Right lobe of liver (tissue), 6 donors: Measurements from ENCODE around the gene GLUD1. TPM values are rescaled to one million over a fixed set of nuclear protein-coding genes. Genes with fewer than 3 reads are reported as not detected.
"Not testable (repeated sequence)": the region's sequence is repeated elsewhere in the genome, so short reads cannot be mapped to it uniquely, and the experiment has no call there.

Experiments used
- ATAC-seq, 4 donors: fragments of 200-7000 bp; cut with Tn5 transposase; one replicate each; pipeline ENCODE4 v1.9.1; 2020; ENCODE audit warnings: mild to moderate bottlenecking in 4 of 4, moderate library complexity in 4 of 4
- DNase-seq, 3 donors: peaks; one replicate each; pipeline ENCODE4 v3.0.0-alpha.2; 2020
- H3K27ac ChIP-seq, 3 donors: fragments of 200-600 bp; one replicate each; pipeline ENCODE4 v1.8.0; 2022
- H3K27me3 ChIP-seq, 2 donors: fragments of 200-600 bp; one replicate each; pipeline ENCODE4 v1.8.0; 2022
- H3K36me3 ChIP-seq, 4 donors: fragments of 200-600 bp; sonication (generic) in 1 of 4; one replicate each; pipeline versions ENCODE4 v1.5.1 to v1.8.0; 2017 to 2022; ENCODE audit warnings: control low read depth in 1 of 4
- H3K4me1 ChIP-seq, 4 donors: fragments of 200-600 bp; sonication (generic) in 1 of 4; one replicate each; pipeline versions ENCODE4 v1.5.1 to v1.8.0; 2017 to 2022; ENCODE audit warnings: control low read depth in 1 of 4
- H3K4me3 ChIP-seq, 3 donors: fragments of 200-600 bp; one replicate each; pipeline ENCODE4 v1.8.0; 2022
- H3K9me3 ChIP-seq, 4 donors: fragments of 200-600 bp; sonication (generic) in 1 of 4; one replicate each; pipeline versions ENCODE4 v1.5.1 to v1.8.0; 2017 to 2022; ENCODE audit warnings: control low read depth in 1 of 4
- POLR2A ChIP-seq: fragments of 450-650 bp; IDR thresholded peaks from one replicate; pipeline ENCODE4 v1.6.1; 2017; ENCODE audit warnings: antibody characterized with exemption, mild to moderate bottlenecking
- WGBS: methylation state at CpG from one replicate; pipeline ENCODE4 v1.1.6; 2018; ENCODE audit warnings: low coverage, low lambda C conversion rate; ENCODE audit not compliant: insufficient coverage; ENCODE audit errors: missing lambda C conversion rate; 5-methylcytosine and 5-hydroxymethylcytosine counted together
- intact Hi-C, 2 donors: fragments of 100-400 bp; cut with DNase I; formaldehyde crosslinking; loops; one replicate each; pipeline versions ENCODE4 v1.11.2 to v1.14.1; 2022
- total RNA-seq, 6 experiments: library from RNA; depleted of rRNA in 2 of 6; stranded (reverse); fragments of >200 nt in 2 of 6; fragmentation: NEBNext Ultra II Directional in 3 of 6; extraction: Animal tissue kit (Norgen Biotek cat#: 25700) in 3 of 6; gene quantifications; one replicate each; pipeline versions ENCODE4 v1.1.0 to v1.2.4, GENCODE V29; 2016 to 2023
- TF ChIP-seq, protein P1 (sequence below), 4 donors: fragments of 200-600 bp in 3 of 4; fragments of 450-650 bp in 1 of 4; IDR thresholded peaks; one replicate each; pipeline versions ENCODE4 v1.5.1 to v1.8.0; 2016 to 2022; ENCODE audit warnings: antibody characterized with exemption in 4 of 4, mild to moderate bottlenecking in 2 of 4
- donor health status: DM: no; HTN: yes; CAD: no.
- donor health status: DM: no; HTN: no; CAD: no.
- donor health status: DM: no; HTN: no; CAD: no.
- donor health status: DM: no; HTN: yes; CAD: no.
- donor health status: DM: no; HTN: yes; CAD: no.

GLUD1 gene
- total RNA-seq, 6 experiments from 2014 or later = 272 to 652 (median 433) TPM

DNA sequence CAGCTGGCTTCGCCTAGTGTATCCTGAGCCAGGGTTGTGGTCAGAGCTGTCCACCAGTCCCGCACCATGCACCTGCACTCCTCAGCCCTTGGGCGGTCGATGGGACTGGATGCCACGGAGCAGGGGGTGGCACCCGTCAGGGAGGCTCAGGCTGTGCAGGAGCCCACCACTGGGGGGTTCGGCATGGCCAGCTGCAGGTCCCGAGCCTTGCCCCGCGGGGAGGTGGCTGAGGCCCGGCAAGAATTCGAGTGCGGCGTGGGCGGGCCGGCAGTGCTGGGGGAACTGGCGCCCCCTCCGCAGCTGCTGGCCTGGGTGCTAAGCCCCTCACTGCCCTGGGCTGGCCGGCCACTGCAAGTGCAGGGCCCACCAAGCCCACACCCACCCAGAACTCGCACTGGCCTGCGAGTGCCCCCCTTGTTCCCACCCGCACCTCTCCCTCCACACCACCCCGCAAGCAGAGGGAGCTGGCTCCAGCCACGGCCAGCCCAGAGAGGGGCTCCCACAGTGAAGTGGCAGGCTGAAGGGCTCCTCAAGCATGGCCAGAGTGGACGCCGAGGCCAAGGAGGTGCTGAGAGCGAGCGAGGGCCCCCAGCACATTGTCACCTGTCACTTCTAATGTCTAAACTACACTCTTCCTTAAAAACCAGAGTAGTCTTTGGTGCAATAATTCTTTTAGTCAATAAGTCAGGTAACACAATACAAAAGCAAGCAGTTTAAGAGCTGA, 63.6 kb downstream of the GLUD1 start:
- intact Hi-C loops = no loop called here
- DNase-seq (no peak), ATAC-seq (no peak)
- TF ChIP-seq POLR2A = no peak
- TF ChIP-seq, protein P1, sequence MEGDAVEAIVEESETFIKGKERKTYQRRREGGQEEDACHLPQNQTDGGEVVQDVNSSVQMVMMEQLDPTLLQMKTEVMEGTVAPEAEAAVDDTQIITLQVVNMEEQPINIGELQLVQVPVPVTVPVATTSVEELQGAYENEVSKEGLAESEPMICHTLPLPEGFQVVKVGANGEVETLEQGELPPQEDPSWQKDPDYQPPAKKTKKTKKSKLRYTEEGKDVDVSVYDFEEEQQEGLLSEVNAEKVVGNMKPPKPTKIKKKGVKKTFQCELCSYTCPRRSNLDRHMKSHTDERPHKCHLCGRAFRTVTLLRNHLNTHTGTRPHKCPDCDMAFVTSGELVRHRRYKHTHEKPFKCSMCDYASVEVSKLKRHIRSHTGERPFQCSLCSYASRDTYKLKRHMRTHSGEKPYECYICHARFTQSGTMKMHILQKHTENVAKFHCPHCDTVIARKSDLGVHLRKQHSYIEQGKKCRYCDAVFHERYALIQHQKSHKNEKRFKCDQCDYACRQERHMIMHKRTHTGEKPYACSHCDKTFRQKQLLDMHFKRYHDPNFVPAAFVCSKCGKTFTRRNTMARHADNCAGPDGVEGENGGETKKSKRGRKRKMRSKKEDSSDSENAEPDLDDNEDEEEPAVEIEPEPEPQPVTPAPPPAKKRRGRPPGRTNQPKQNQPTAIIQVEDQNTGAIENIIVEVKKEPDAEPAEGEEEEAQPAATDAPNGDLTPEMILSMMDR (IDR thresholded peaks at IDR 0.05) = no peak
- H3K36me3 ChIP-seq = no peaks in the 10 kb centered on the region
- H3K27me3 ChIP-seq = no peaks in the 10 kb centered on the region
- WGBS = 96% methylated on average over 4 of the region's 28 CpGs
- no peak overlapping the region for H3K4me3 ChIP-seq
- H3K27ac ChIP-seq = no peak overlapping the region
- H3K9me3 ChIP-seq = no peaks in the 10 kb centered on the region
- H3K4me1 ChIP-seq = peaks cover 0 to 5% (median 0%) of the 10 kb centered on the region in 4 donors

DNA sequence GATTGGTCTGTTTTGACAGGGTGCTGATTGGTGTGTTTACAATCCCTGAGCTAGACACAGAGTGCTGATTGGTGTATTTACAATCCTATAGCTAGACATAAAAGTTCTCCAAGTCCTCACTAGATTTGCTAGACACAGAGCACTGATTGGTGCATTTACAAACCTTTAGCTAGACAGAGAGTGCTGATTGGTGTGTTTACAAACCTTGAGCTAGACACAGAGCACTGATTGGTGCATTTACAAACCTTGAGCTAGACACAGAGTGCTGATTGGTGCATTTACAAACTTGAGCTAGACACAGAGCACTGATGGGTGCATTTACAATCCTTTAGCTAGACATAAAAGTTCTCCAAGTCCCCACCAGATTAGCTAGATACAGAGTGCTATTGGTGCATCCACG, 64.2 kb downstream of the GLUD1 start:
- H3K9me3 ChIP-seq, H3K4me3 ChIP-seq, H3K27me3 ChIP-seq, H3K36me3 ChIP-seq, H3K27ac ChIP-seq, DNase-seq, H3K4me1 ChIP-seq, ATAC-seq, intact Hi-C loops: not testable (repeated sequence)
- WGBS = no CpG with 5 or more reads among the region's 1 CpG

DNA sequence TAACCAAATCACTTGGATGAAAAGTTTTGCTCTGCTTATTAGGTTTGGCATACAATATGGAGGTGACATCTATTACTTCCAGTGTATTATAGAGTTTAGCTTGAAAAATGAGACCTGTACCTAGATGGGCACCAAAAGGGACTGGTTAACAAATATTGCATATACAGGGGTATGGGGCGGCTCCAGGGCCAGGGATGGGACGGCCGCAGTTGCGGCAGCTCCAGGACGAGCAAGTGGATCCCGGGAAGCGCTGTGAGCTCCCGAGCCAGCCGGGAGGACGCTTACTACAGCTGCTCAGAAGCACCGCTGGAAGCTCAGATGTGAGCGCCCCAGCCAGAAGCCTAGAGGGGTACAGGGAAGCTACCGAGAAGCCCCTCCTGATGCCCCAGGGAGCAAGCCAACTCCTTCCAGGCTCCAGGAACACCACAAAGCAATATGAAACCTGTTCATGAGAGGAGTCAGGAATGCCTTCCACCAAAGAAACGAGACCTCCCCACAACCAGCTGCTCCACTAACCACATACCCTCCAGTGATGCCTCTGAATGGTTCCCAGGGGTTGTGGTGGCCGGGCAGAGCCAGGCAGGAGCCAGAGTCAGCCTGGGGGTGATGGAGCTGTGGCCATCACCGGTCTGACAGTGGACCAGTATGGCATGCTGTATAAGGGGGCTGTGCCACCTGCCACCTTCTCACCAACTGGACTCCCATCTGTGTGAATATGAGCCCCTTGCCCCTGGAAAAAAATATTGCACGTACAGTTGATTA, 67.7 kb downstream of the GLUD1 start:
- H3K36me3 ChIP-seq, ATAC-seq, DNase-seq: not testable (repeated sequence)

DNA sequence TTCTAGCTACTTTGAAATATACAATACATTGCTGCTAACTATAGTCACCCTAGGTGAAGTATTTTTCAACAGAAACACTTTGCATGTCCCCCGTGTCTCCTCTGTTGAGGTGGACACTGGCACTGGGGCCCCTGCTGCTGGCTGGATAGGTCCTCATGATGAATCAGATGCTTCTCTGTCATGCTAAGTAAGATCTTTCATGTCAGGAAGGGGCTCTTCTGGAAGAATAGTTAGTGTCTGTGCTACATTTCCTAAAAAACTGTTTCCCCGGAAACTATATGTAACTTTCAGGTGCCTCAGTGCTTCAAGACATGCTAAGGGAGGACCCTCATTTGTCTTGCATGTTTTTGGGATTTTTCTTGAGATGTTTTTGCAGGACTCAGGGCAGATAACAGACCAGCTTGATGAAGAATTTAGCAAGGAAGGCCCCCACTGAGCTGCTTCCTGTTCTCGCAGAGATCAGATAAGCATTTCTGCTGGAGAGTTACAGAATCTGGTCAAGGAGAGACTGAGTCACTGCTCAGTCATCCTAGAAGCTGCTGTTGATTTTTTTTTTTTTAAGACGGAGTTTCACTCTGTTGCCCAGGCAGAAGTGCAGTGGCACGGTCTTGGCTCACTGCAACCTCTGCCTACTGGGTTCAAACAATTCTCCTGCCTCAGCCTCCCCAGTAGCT, 69.2 kb downstream of the GLUD1 start:
- 46% methylated on average over 4 of the region's 5 CpGs for WGBS
- H3K36me3 ChIP-seq, H3K27me3 ChIP-seq, H3K4me3 ChIP-seq, H3K9me3 ChIP-seq, H3K27ac ChIP-seq, ATAC-seq, H3K4me1 ChIP-seq, DNase-seq, intact Hi-C loops: not testable (repeated sequence)

More for the DNA sequence above, 67.7 kb downstream of the GLUD1 start:
- H3K9me3 ChIP-seq, H3K4me3 ChIP-seq, H3K4me1 ChIP-seq, intact Hi-C loops, H3K27ac ChIP-seq, H3K27me3 ChIP-seq: not testable (repeated sequence)
- no CpG with 5 or more reads among the region's 17 CpGs for WGBS

DNA sequence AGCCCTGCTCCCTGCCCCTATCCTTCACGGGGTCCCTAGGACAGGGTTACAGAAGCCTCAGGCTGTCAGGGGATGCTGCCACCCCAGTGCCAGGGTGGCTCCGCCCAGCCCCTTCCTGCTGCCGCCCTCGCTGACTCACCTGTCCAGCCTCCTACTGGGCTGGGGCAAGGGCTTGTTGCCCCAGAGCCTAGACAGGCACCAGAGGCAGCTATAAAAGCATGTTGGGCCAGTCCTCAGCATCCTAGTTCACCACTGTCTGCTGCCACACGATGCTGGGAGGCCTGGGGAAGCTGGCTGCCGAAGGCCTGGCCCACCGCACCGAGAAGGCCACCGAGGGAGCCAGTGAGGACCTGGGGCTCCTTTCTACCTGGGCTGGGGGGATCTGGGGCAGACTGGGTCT, 74.6 kb downstream of the GLUD1 start, which contains the start of gene FAM25A:
TSS of gene FAM25A (plus strand) at position 239 of the 400 bp plus-strand sequence. CDS start at position 270, 31 bp downstream.
- WGBS = no CpG with 5 or more reads among the region's 9 CpGs
- DNase-seq = not testable (repeated sequence)

DNA sequence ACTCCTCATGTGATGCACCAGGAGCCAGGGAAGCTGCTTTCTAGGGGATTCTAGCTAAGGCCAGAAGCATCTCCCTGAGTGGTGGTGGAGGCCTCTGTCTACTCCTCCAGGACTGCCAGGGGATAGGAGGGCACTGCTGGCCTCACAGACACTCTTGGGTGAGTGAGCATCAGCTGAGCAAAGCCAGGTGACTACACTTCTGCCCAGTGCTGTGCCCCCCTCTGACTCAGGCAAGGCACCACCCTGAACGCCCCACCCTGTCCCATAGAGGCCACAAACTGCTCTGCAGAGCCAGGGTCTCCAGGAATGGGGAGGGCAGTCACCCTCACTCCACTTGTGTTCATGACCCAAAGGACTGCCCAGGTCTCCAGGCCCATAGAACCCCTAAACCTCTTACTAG, 75.1 kb downstream of the GLUD1 start:
- ATAC-seq, H3K9me3 ChIP-seq, DNase-seq, H3K4me1 ChIP-seq, intact Hi-C loops, H3K36me3 ChIP-seq, H3K27me3 ChIP-seq, H3K27ac ChIP-seq, H3K4me3 ChIP-seq: not testable (repeated sequence)
- no CpG with 5 or more reads among the region's 1 CpG for WGBS

More for the DNA sequence above, 74.6 kb downstream of the GLUD1 start, which contains the start of gene FAM25A:
- ATAC-seq, H3K36me3 ChIP-seq, H3K9me3 ChIP-seq, H3K4me1 ChIP-seq, H3K27me3 ChIP-seq, intact Hi-C loops, H3K4me3 ChIP-seq, H3K27ac ChIP-seq: not testable (repeated sequence)

DNA sequence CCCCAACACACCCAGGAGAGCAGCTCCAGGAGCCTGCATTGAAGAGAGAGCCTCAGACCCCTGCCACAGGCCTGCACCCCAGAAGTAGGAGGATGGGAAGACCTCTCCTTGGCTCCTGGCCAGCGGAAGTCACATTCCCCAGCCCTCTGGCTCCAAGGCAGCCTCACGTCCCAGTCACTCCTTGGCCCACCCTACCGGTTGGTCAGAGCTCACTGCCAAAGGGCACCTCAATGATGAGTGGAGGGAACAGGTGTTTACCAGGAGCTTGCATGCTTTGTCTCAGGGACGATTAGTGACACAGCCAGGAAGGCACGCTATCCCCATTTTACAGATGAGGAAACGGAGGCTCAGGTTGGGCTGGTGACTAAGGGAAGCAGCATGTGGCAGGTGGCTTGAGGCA, 75.6 kb downstream of the GLUD1 start:
- ATAC-seq, DNase-seq, H3K27ac ChIP-seq, H3K4me3 ChIP-seq, H3K27me3 ChIP-seq, intact Hi-C loops, H3K4me1 ChIP-seq, H3K9me3 ChIP-seq, H3K36me3 ChIP-seq: not testable (repeated sequence)
- 67% methylated on average over 1 of the region's 6 CpGs for WGBS

DNA sequence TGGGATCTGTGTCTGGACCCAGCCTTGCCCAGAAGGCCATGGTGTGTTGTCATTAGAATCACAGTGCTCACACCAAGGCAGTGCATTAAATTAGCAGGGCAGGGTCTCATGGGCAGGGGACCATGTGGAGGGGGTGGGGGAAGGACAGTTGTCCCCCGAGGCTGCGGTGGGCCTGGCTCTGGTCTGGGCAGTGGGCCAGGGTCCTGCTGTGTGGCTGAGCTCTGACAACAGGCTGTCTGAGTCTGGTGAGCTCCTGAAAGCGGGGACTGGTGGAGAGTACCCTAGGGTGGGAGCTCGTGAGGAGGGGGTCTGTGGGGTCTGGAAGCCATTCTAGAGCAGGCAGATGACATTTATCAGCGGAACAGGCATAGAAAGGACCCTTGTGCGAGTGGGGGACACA, 76.5 kb downstream of the GLUD1 start:
- H3K4me3 ChIP-seq, H3K4me1 ChIP-seq, DNase-seq, intact Hi-C loops, H3K27ac ChIP-seq, H3K27me3 ChIP-seq, ATAC-seq, H3K9me3 ChIP-seq, H3K36me3 ChIP-seq: not testable (repeated sequence)
- WGBS = no CpG with 5 or more reads among the region's 6 CpGs

DNA sequence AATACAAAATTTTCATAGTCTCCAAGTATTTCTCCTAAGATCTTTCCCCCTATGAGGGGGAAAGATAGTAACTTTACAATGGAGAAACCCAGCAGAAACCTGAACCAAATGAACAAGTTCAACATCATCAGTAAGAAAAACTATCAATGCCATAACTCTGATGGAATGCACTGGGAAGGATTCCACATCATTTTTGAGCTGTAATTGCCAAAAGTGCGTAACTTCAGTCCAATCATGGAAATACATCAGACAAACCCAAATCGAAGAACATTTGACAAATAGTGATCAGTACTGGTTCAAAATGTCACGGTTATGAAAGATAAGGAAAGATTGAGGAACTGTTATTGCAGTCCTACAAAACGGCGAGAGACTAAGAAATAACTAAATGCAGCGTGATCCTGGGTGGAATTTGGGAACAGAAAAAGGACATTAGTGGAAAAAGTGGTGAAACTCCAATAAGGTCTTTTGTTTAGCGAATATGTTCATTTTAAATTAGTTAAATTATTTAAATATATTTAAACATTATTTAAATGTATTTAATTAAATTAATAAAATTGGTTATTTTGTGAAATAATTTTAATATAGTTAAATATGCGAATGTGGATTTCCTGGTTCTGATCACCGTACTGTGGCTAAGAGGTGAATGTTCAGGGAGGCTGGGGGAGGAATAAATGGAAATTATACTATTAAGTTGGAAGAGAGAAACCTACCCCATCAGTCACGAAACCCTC, 79.5 kb downstream of the GLUD1 start:
- ATAC-seq, H3K27ac ChIP-seq, H3K9me3 ChIP-seq, H3K36me3 ChIP-seq, H3K27me3 ChIP-seq, DNase-seq, H3K4me3 ChIP-seq, intact Hi-C loops, H3K4me1 ChIP-seq: not testable (repeated sequence)
- 83% methylated on average over 9 of the region's 10 CpGs for WGBS
